ENCODE measurements around the gene SERPINB5. TPM values are rescaled to one million over a fixed set of nuclear protein-coding genes. Genes with fewer than 3 reads are reported as not detected.

SERPINB5 gene
- total and polyA plus RNA-seq, 8 donors = 0.72 to 27.1 (median 3.9) TPM; not detected in 5

DNA sequence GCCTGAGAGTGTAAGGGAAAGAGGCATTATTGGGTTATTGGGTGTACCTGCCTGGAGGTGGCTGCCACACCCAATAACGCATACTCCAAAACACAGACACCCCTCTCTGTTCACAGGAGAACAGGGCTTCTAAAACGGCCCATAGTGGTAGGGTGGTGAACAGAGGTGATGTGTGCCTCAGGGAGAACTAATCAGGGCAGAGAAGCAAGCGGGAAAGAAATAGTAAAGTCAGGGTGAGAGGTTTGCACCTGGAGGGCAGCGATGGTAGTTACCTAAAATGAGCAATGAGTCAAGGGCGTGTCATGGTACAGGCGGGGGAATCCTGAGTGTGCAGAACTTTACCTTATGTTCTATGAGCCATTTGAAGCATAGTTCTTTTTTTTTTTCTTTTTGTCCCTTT lies 32.9 kb upstream of the SERPINB5 start:
- Histone ChIP-seq H3K9me3 (no peaks in the 10 kb centered on the region), H3K36me3 (no peaks in the 10 kb centered on the region), H3K4me3 (no peak overlapping the region), H3K27me3 (no peaks in the 10 kb centered on the region), H3K4me1 (peaks cover 0 to 7% (median 2%) of the 10 kb centered on the region in 4 donors), H3K27ac (no peak overlapping the region)
- no peak for TF ChIP-seq EP300 (IDR thresholded peaks at IDR 0.05)
- TF ChIP-seq POLR2A (IDR thresholded peaks at IDR 0.05) = no peak
- no peak for TF ChIP-seq POLR2AphosphoS5 (IDR thresholded peaks at IDR 0.05)
- no peak for TF ChIP-seq CTCF (IDR thresholded peaks at IDR 0.05)
- DNase-seq = no peak
- intact Hi-C loops (cut with DNase I; ENCODE audit: low total_unique reads) = loop anchor here (5.0 kb wide), 1 partner anchor 427 kb away; no protein-coding TSS in a partner anchor
- WGBS, 5 donors = 79 to 88% (median 86%) methylated on average over 6 of the region's 6 CpGs

DNA sequence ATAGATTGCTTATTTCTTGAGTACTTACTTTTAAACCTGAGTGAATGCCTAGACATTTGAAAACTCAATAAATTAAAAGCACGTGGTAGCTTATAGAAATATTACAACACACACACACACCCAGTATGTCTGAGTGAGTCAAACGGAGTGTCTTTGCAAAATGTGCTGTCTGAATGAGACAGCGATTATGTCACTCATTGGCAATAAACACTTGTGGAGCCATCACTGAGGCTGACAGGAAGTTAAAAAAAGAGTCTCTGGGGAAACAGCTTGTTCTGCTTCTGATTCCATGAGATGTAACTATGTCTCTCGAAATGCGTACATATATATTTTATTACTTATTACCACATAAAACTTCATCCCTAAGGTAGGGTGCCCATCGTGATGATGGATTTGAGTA lies 32.2 kb upstream of the SERPINB5 start:
- Histone ChIP-seq H3K36me3 (no peaks in the 10 kb centered on the region), H3K9me3 (no peaks in the 10 kb centered on the region), H3K4me1 (peaks cover 0 to under 1% (median under 1%) of the 10 kb centered on the region in 4 donors), H3K27ac (peak overlapping the region in 1 of 5 donors; percentile 24), H3K4me3 (no peak overlapping the region), H3K27me3 (no peaks in the 10 kb centered on the region)
- DNase-seq = peak in 1 of 2 donors; percentile 37
- 70 to 84% (median 80%) methylated on average over 6 of the region's 6 CpGs for WGBS, 5 donors
- TF ChIP-seq POLR2AphosphoS5 (IDR thresholded peaks at IDR 0.05) (no peak), EP300 (IDR thresholded peaks at IDR 0.05) (no peak), CTCF (IDR thresholded peaks at IDR 0.05) (no peak), POLR2A (IDR thresholded peaks at IDR 0.05) (no peak)
- intact Hi-C loops (cut with DNase I; ENCODE audit: low total_unique reads) = loop anchor here (5.0 kb wide), 1 partner anchor 427 kb away; no protein-coding TSS in a partner anchor

- no peak for TF ChIP-seq CTCF (IDR thresholded peaks at IDR 0.05)
- no peak for TF ChIP-seq EP300 (IDR thresholded peaks at IDR 0.05)
- TF ChIP-seq POLR2A (IDR thresholded peaks at IDR 0.05) = no peak
- no peak for TF ChIP-seq POLR2AphosphoS5 (IDR thresholded peaks at IDR 0.05)
- WGBS, 5 donors = 59 to 75% (median 67%) methylated on average over 2 of the region's 2 CpGs
- Histone ChIP-seq H3K36me3 (no peaks in the 10 kb centered on the region), H3K4me3 (no peak overlapping the region), H3K4me1 (no peaks in the 10 kb centered on the region), H3K27ac (peak overlapping the region in 2 of 5 donors; percentile 11 to 24), H3K27me3 (no peaks in the 10 kb centered on the region), H3K9me3 (no peaks in the 10 kb centered on the region)
- no peak for DNase-seq
- intact Hi-C loops (cut with DNase I; ENCODE audit: low total_unique reads) = no loop called here
These were observed 31.7 kb upstream of the SERPINB5 start for GRCh38 chr18:63445037-63445436.

- 89 to 95% (median 92%) methylated on average over 3 of the region's 3 CpGs for WGBS, 5 donors
- peaks cover 0 to 1% (median 0%) of the 10 kb centered on the region in 4 donors for H3K4me1 ChIP-seq
- no peaks in the 10 kb centered on the region for H3K36me3 ChIP-seq
- no peaks in the 10 kb centered on the region for H3K27me3 ChIP-seq
- H3K27ac ChIP-seq = no peak overlapping the region
- no peaks in the 10 kb centered on the region for H3K9me3 ChIP-seq
- intact Hi-C loops (cut with DNase I; ENCODE audit: low total_unique reads) = no loop called here
- TF ChIP-seq POLR2A (IDR thresholded peaks at IDR 0.05) (no peak), POLR2AphosphoS5 (IDR thresholded peaks at IDR 0.05) (no peak), EP300 (IDR thresholded peaks at IDR 0.05) (no peak), CTCF (IDR thresholded peaks at IDR 0.05) (no peak)
- H3K4me3 ChIP-seq = no peak overlapping the region
- no peak for DNase-seq
These were observed 30.5 kb upstream of the SERPINB5 start for GRCh38 chr18:63446266-63446665.
